HEK293 (cell line): ENCODE measurements around the gene VSTM2L.

Source experiments
- AEBP2 ChIP-seq: fragments of 450-650 bp; formaldehyde crosslinking; IDR thresholded peaks from 2 replicates; pipeline ENCODE4 v1.5.1; 2016; ENCODE audit warnings: missing biosample characterization, missing genetic modification characterization, borderline replicate concordance
- CTCF ChIP-seq: fragments of 450-650 bp; formaldehyde crosslinking; IDR thresholded peaks from 2 replicates; pipeline ENCODE4 v1.5.1; 2016; ENCODE audit warnings: missing biosample characterization, missing genetic modification characterization
- MEIS1 ChIP-seq: sonication (generic); formaldehyde crosslinking; IDR thresholded peaks from 2 replicates; pipeline ENCODE4 v1.8.1; 2022; ENCODE audit warnings: missing genetic modification reagents, mild to moderate bottlenecking, borderline replicate concordance
- YY1 ChIP-seq: fragments of 450-650 bp; formaldehyde crosslinking; IDR thresholded peaks from 2 replicates; pipeline ENCODE4 v1.5.1; 2018; ENCODE audit warnings: missing biosample characterization, missing genetic modification characterization
- ZNF121 ChIP-seq: fragments of 450-650 bp; formaldehyde crosslinking; IDR thresholded peaks from 2 replicates; pipeline ENCODE4 v1.5.1; 2016; ENCODE audit warnings: missing biosample characterization, missing genetic modification characterization
- ZNF274 ChIP-seq, 2 experiments: fragments of 200-500 bp in 1 of 2; fragments of 450-650 bp in 1 of 2; sonication (Bioruptor generic) in 1 of 2; formaldehyde crosslinking in 1 of 2; IDR thresholded peaks; 2 replicates each; pipeline versions ENCODE4 v1.5.1 to v1.6.1; 2014 to 2016; ENCODE audit warnings: borderline replicate concordance in 1 of 2, inconsistent platforms in 1 of 2, low read length in 1 of 2, missing biosample characterization in 1 of 2, missing genetic modification characterization in 1 of 2
- ZNF311 ChIP-seq: fragments of 450-650 bp; formaldehyde crosslinking; IDR thresholded peaks from 2 replicates; pipeline ENCODE4 v1.5.1; 2017; ENCODE audit warnings: missing biosample characterization, missing genetic modification characterization, borderline replicate concordance
- ZNF449 ChIP-seq: fragments of 450-650 bp; formaldehyde crosslinking; IDR thresholded peaks from 2 replicates; pipeline ENCODE4 v1.5.1; 2017; ENCODE audit warnings: missing biosample characterization, mild to moderate bottlenecking, missing genetic modification characterization, moderate library complexity
- ZNF514 ChIP-seq: fragments of 450-650 bp; formaldehyde crosslinking; IDR thresholded peaks from 2 replicates; pipeline ENCODE4 v1.5.1; 2016; ENCODE audit warnings: missing biosample characterization, missing genetic modification characterization
- ZNF555 ChIP-seq: fragments of 450-650 bp; formaldehyde crosslinking; conservative IDR thresholded peaks from 2 replicates; pipeline ENCODE4 v1.5.1; 2017; ENCODE audit warnings: missing biosample characterization, mild to moderate bottlenecking, missing genetic modification characterization, inconsistent platforms
- ZNF623 ChIP-seq: fragments of 450-650 bp; formaldehyde crosslinking; IDR thresholded peaks from 2 replicates; pipeline ENCODE4 v1.5.1; 2016; ENCODE audit warnings: missing biosample characterization, missing genetic modification characterization
- ZNF629 ChIP-seq: fragments of 450-650 bp; formaldehyde crosslinking; IDR thresholded peaks from 2 replicates; pipeline ENCODE4 v1.5.1; 2017; ENCODE audit warnings: missing biosample characterization, missing genetic modification characterization
- ZNF660 ChIP-seq: fragments of 450-650 bp; IDR thresholded peaks from 2 replicates; pipeline ENCODE4 v1.5.1; 2018; ENCODE audit warnings: missing biosample characterization, mild to moderate bottlenecking, missing genetic modification characterization
- ZNF76 ChIP-seq: fragments of 450-650 bp; formaldehyde crosslinking; IDR thresholded peaks from 2 replicates; pipeline ENCODE4; 2016; ENCODE audit warnings: low read depth, missing biosample characterization, missing genetic modification characterization, borderline replicate concordance

- no peak for TF ChIP-seq CTCF (tag by site-specific recombination)
- no peak for TF ChIP-seq ZNF629 (tag by site-specific recombination)
- TF ChIP-seq AEBP2 (tag by site-specific recombination), result no peak
- no peak for TF ChIP-seq ZNF76 (tag by site-specific recombination)
- no peak for TF ChIP-seq ZNF121
- no peak for TF ChIP-seq ZNF514 (tag by site-specific recombination)
- no peak for TF ChIP-seq ZNF660
- no peak for TF ChIP-seq ZNF449
- no peak for TF ChIP-seq ZNF311
- TF ChIP-seq ZNF555 (tag by site-specific recombination), result no peak
- no peak for TF ChIP-seq MEIS1 (CRISPR knock-in tag)
- no peak for TF ChIP-seq ZNF623 (tag by site-specific recombination)
- TF ChIP-seq YY1, result no peak
- TF ChIP-seq ZNF274 (IDR thresholded peaks at IDR 0.05; ENCODE audit: low read length), result no peak
- no peak for TF ChIP-seq ZNF274 (tag by site-specific recombination; IDR thresholded peaks at IDR 0.05; ENCODE audit: borderline replicate concordance)
These were observed 36.9 kb upstream of the VSTM2L start for GRCh38 chr20:37866051-37866450.
